Measurements from ENCODE around the gene XRN1.
"Not testable (repeated sequence)": the region's sequence is repeated elsewhere in the genome, so short reads cannot be mapped to it uniquely, and the experiment has no call there.

The XRN1 gene

GRCh38 chr3:142438096-142438495 is 9.7 kb downstream of the XRN1 start:
- not testable (repeated sequence) for DNase-seq (ENCODE audit: low read depth)

GRCh38 chr3:142436951-142437585 is 10.8 kb downstream of the XRN1 start:
- no peak for DNase-seq (ENCODE audit: low read depth)

- no peak for DNase-seq (ENCODE audit: low read depth)
These were observed 13.3 kb downstream of the XRN1 start for GRCh38 chr3:142434503-142434902.

GRCh38 chr3:142433110-142433509 is 14.7 kb downstream of the XRN1 start:
- no peak for DNase-seq (ENCODE audit: low read depth)

- DNase-seq (ENCODE audit: low read depth) = no peak
These were observed 18.3 kb downstream of the XRN1 start for GRCh38 chr3:142429582-142429981.

GRCh38 chr3:142424754-142425153 is 23.1 kb downstream of the XRN1 start:
- DNase-seq (ENCODE audit: low read depth) = no peak

GRCh38 chr3:142418926-142419592 is 28.8 kb downstream of the XRN1 start:
- DNase-seq (ENCODE audit: low read depth) = no peak

GRCh38 chr3:142417302-142417701 is 30.5 kb downstream of the XRN1 start:
- no peak for DNase-seq (ENCODE audit: low read depth)

GRCh38 chr3:142400537-142400936 is 47.3 kb downstream of the XRN1 start:
- DNase-seq (ENCODE audit: low read depth) = not testable (repeated sequence)

- no peak for DNase-seq (ENCODE audit: low read depth)
These were observed 52.8 kb downstream of the XRN1 start for GRCh38 chr3:142394921-142395622.

- DNase-seq (ENCODE audit: low read depth) = no peak
These were observed 62.8 kb downstream of the XRN1 start for GRCh38 chr3:142385078-142385477.

- DNase-seq (ENCODE audit: low read depth) = no peak
These were observed 73.2 kb downstream of the XRN1 start for GRCh38 chr3:142374687-142375086.

- DNase-seq (ENCODE audit: low read depth) = not testable (repeated sequence)
These were observed 78.3 kb downstream of the XRN1 start for GRCh38 chr3:142369576-142369975.

- no peak for DNase-seq (ENCODE audit: low read depth)
These were observed 81.4 kb downstream of the XRN1 start for GRCh38 chr3:142366434-142366833.

GRCh38 chr3:142363936-142364467 is 83.8 kb downstream of the XRN1 start:
- DNase-seq (ENCODE audit: low read depth) = no peak

- not testable (repeated sequence) for DNase-seq (ENCODE audit: low read depth)
These were observed 84.4 kb downstream of the XRN1 start for GRCh38 chr3:142363433-142363832.

- DNase-seq (ENCODE audit: low read depth) = no peak
These were observed 88.5 kb downstream of the XRN1 start for GRCh38 chr3:142359367-142359766.

GRCh38 chr3:142356818-142357217 is 91.0 kb downstream of the XRN1 start:
- no peak for DNase-seq (ENCODE audit: low read depth)

GRCh38 chr3:142355692-142356091 is 92.1 kb downstream of the XRN1 start:
- DNase-seq (ENCODE audit: low read depth) = no peak

- DNase-seq (ENCODE audit: low read depth) = no peak
These were observed 93.8 kb downstream of the XRN1 start for GRCh38 chr3:142354076-142354475.

- DNase-seq (ENCODE audit: low read depth) = no peak
These were observed 94.3 kb downstream of the XRN1 start for GRCh38 chr3:142353571-142353970.

GRCh38 chr3:142352698-142353097 is 95.1 kb downstream of the XRN1 start:
- not testable (repeated sequence) for DNase-seq (ENCODE audit: low read depth)

- no peak for DNase-seq (ENCODE audit: low read depth)
These were observed 99.4 kb downstream of the XRN1 start for GRCh38 chr3:142348460-142348859.

All from T follicular helper cell (primary cell).